ENCODE measurements around the gene CCDC188.

CCDC188 gene

GRCh38 chr22:20147237-20147988 lies 3.4 kb downstream of the CCDC188 start:
- no peak for DNase-seq

DNA sequence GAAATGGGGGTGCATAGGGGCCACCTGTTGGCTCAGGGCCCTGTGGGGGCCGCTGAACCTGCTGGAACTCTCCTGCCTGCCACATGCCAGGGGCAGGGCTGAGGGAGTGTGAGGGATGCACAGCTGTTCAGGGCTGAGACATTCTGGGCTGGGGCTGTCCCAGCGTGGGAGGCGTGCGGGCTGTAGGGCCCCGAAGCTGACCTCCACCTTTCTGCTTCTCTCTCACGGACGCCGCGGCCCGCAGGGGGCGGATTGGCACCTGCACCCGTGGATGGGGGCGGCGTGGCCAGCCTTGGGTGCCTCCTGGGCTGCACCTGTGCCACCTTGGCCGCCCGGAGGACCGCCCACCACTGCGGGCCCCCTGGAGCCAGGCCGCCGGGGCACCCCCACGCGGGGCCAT lies 4.1 kb downstream of the CCDC188 start:
- DNase-seq, result no peak

DNA sequence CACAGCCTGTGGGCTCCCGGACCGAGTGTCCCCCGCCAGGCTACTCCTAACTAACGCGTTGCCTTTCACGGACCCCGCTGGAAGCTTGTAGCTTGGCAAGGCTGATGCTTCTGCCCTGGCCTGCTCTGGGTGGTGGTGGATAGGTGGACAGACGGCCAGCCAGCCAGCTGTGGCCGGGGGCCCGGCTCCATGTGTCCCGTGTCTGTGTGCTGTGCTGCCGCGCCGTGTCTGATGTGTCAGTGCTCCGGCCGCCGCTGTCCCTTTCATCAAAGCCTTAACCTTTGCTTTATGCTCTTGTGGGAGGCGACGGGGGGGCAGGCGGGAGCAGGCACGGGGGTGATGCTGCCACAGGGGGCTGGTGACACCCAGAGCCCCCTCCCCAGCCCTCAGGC lies 5.0 kb downstream of the CCDC188 start:
- no peak for DNase-seq

- no peak for DNase-seq
Observed at GRCh38 chr22:20145206-20145831, 5.5 kb downstream of the CCDC188 start.

GRCh38 chr22:20143883-20144665 lies 6.8 kb downstream of the CCDC188 start:
- DNase-seq, result no peak

GRCh38 chr22:20142711-20143621 lies 7.9 kb downstream of the CCDC188 start:
- no peak for DNase-seq

GRCh38 chr22:20141186-20142077 lies 9.4 kb downstream of the CCDC188 start:
- DNase-seq, result peak; percentile 66

DNA sequence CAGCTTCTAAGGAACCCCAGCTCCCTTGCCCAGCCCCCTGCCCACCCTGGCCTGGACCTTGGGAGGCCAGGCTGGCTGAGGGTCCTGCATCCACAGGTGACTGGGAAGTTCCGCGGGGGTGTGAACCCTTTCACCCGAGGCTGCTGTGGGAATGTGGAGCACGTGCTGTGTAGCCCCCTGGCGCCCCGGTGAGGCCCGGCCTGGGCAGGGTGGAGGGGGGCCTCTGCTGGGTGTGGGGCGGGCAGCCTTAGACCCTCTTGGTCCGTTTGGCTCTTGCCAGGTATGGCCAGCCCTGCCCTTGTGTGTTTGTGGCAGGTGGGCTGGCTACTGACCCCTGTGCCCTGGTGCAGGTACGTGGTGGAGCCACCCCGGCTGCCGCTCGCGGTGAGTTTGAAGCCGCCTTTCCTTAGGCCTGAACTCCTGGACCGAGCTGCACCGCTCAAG lies 10.3 kb downstream of the CCDC188 start:
- no peak for DNase-seq

GRCh38 chr22:20140107-20140445 lies 10.8 kb downstream of the CCDC188 start:
- no peak for DNase-seq

- DNase-seq, result no peak
Observed at GRCh38 chr22:20139391-20140106, 11.3 kb downstream of the CCDC188 start.

DNA sequence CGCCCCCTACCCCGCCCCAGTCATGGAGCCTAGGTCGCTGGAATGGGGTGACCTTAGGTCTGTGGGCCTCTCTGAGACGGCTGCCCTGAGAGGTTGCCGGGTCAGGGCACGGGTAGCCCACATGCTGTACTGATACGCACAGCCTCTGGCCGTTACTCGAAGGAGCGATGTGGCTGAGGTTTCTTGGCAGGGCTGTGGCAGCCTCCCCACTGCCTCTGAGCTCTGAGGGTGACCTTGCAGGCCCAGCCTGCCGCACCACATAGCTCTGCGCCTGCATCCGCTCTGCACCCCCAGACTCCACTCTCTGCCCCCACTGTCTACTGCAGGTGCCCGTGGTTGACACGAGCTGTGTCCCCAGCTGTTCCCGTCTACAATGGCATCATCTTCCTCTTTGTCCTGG lies 12.0 kb downstream of the CCDC188 start:
- DNase-seq, result no peak

DNA sequence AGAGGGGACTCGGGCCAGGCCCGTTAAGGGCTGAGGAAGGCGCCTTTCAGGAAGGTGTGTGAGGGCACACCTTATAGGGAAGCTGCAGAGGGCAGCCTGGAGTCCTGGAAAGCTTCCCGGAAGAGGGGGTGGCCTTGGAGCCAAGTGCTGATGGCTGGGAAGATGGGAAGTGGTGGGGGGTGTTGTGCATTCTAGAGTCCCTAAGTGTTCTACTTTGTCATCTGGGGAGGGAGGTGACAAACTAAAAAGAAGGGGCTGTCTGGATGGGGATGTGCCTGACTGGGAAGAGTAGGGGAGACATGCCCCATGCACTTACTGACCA lies 12.5 kb downstream of the CCDC188 start:
- DNase-seq, result no peak

GRCh38 chr22:20137671-20138416 lies 13.0 kb downstream of the CCDC188 start:
- DNase-seq, result no peak

- no peak for DNase-seq
Observed at GRCh38 chr22:20137113-20137512, 13.7 kb downstream of the CCDC188 start.

- no peak for DNase-seq
Observed at GRCh38 chr22:20136603-20136873, 14.3 kb downstream of the CCDC188 start.

GRCh38 chr22:20135806-20136602 lies 14.9 kb downstream of the CCDC188 start:
- no peak for DNase-seq

DNA sequence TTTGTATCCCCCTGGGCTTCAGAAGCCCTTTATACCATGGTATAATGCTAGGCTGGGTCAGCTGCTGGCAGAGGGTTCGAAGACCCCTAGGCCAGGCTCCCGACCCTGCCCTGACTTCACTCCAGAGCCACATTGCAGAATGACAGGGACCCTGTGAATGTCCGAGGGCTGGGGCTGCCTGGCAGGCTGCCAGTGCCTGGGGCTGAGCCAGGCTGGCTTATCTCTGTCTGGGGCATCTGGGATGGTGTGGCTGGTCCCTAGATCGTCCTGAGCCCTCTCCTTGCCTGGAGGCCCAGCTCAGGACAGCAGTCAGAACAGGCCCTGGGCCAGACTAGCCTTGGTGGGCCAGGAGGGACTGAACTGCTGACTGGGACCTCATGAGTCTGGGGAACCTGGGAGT lies 15.6 kb downstream of the CCDC188 start:
- DNase-seq, result no peak

DNA sequence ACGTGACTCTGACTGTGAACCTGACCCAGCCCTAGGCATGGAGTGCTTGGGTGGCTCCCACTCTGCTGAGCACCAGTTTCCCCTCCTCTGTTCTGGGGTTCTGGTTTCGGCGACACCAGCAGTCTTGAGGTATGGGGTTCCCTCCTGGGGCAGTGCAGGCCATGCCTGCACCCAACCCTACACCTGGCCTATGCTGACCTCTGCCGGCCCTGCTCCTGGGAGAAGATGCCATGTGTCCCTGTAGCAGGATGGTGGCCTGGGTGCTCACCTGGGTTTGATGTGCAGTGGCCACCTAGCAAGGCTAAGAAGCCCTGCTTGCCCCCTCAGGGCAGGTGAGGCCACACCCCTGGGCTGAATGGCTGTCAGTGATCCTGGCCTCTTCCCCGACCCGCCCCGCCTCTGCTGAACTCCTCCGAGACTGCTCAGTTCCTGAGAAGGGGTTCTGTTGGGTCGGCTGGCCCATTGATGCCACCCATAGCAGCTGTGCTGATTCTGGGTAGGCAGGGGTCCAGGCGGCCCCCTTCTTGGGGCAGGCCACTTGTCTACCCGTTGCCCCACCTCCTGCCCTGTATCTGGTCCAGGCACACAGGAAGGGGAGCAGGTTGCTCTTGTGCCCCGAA lies 16.8 kb downstream of the CCDC188 start:
- no peak for DNase-seq

DNA sequence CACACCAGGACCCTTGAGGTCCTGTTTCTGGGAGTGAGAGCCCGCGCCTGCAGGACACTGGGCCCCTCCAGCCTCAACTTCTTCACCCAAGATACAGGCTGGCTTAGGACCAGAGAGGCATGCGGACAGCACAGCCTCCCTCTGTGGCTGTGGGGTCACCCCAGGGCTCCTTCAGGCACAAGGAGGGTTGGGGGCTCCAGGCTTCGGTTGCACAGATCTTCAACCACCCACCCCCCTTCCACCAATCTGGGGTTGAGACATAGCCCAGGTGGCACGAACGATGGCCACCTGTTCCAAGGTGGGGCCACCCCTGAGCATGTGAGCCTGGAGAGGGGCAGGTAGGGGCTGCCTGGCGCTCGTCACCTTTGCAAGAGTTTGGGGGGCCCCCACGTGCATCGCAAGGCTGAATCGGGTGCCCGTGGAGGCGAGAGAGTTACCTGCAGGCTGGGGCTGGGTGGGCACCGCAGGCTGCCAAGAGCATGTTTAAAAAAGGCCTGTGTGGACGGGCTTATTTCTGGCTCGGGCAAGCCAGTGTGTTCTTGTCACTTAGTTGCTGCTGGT lies 18.1 kb downstream of the CCDC188 start:
- DNase-seq, result no peak

All from fibroblast of skin of right quadriceps (primary cell).